Peyer's patch (tissue), 4 donors: ENCODE measurements around the gene PFKP. TPM values are rescaled to one million over a fixed set of nuclear protein-coding genes. Genes with fewer than 3 reads are reported as not detected.
A peak's percentile ranks its signal among the peaks of the same experiment; 100 is the strongest.
"Not testable (repeated sequence)": the region's sequence is repeated elsewhere in the genome, so short reads cannot be mapped to it uniquely, and the experiment has no call there.

Source experiments
- DNase-seq, 3 donors: peaks; one replicate each; pipeline ENCODE4 v3.0.0-alpha.2; 2017 to 2019
- H3K27ac ChIP-seq, 4 donors: fragments of 200-600 bp; sonication (generic); one replicate each; pipeline ENCODE4 v1.5.1; 2016 to 2019
- H3K27me3 ChIP-seq, 2 donors: fragments of 200-600 bp; sonication (generic); one replicate each; pipeline ENCODE4 v1.5.1; 2019
- H3K36me3 ChIP-seq, 3 donors: fragments of 200-600 bp; sonication (generic); one replicate each; pipeline ENCODE4 v1.5.1; 2016 to 2019
- H3K4me1 ChIP-seq, 4 donors: fragments of 200-600 bp; sonication (generic); one replicate each; pipeline ENCODE4 v1.5.1; 2016 to 2019
- H3K4me3 ChIP-seq, 4 donors: fragments of 200-600 bp; sonication (generic); 1 replicate in 3 of 4; 2 replicates in 1 of 4; pipeline ENCODE4 v1.5.1; 2016 to 2019; ENCODE audit warnings: mild to moderate bottlenecking in 1 of 4
- H3K9me3 ChIP-seq, 4 donors: fragments of 200-600 bp; sonication (generic); one replicate each; pipeline ENCODE4 v1.5.1; 2016 to 2019; ENCODE audit warnings: mild to moderate bottlenecking in 1 of 4
- POLR2A ChIP-seq, 2 donors: fragments of 450-650 bp; IDR thresholded peaks; one replicate each; pipeline ENCODE4 v1.5.1; 2017; ENCODE audit warnings: antibody characterized with exemption in 2 of 2, mild to moderate bottlenecking in 2 of 2, moderate library complexity in 2 of 2
- total RNA-seq, 4 donors: library from RNA; depleted of rRNA; stranded (reverse); fragments of >200 nt; gene quantifications; one replicate each; pipeline ENCODE4 v1.1.0, GENCODE V29; 2016
- TF ChIP-seq, protein P1 (sequence below), 6 experiments: fragments of 450-650 bp in 4 of 6; fragments of 200-600 bp in 2 of 6; sonication (generic) in 1 of 6; IDR thresholded peaks; one replicate each; pipeline ENCODE4 v1.5.1; 2017 to 2019; ENCODE audit warnings: antibody characterized with exemption in 6 of 6, mild to moderate bottlenecking in 3 of 6, moderate library complexity in 1 of 6

Gene PFKP
- total RNA-seq, 4 donors from 2014 or later, result 79.0 to 130 (median 87.9) TPM

GRCh38 chr10:3169673-3170072 lies 102.3 kb downstream of the PFKP start:
- no peak for TF ChIP-seq POLR2A (IDR thresholded peaks at IDR 0.05)
- TF ChIP-seq, protein P1, sequence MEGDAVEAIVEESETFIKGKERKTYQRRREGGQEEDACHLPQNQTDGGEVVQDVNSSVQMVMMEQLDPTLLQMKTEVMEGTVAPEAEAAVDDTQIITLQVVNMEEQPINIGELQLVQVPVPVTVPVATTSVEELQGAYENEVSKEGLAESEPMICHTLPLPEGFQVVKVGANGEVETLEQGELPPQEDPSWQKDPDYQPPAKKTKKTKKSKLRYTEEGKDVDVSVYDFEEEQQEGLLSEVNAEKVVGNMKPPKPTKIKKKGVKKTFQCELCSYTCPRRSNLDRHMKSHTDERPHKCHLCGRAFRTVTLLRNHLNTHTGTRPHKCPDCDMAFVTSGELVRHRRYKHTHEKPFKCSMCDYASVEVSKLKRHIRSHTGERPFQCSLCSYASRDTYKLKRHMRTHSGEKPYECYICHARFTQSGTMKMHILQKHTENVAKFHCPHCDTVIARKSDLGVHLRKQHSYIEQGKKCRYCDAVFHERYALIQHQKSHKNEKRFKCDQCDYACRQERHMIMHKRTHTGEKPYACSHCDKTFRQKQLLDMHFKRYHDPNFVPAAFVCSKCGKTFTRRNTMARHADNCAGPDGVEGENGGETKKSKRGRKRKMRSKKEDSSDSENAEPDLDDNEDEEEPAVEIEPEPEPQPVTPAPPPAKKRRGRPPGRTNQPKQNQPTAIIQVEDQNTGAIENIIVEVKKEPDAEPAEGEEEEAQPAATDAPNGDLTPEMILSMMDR (IDR thresholded peaks at IDR 0.05), result no peak

GRCh38 chr10:3171488-3171887 lies 104.1 kb downstream of the PFKP start:
- peak overlapping the region in 3 of 4 donors; percentile 68 to 81 (median 70) for H3K4me3 ChIP-seq
- not testable (repeated sequence) for H3K9me3 ChIP-seq, H3K27ac ChIP-seq, H3K4me1 ChIP-seq, DNase-seq, H3K27me3 ChIP-seq
- H3K36me3 ChIP-seq, result peaks cover 0 to 35% (median 0%) of the 10 kb centered on the region in 3 donors

More at GRCh38 chr10:3169673-3170072, 102.3 kb downstream of the PFKP start:
- no peak overlapping the region for H3K4me3 ChIP-seq
- no peaks in the 10 kb centered on the region for H3K9me3 ChIP-seq
- peaks cover 0 to 9% (median 3%) of the 10 kb centered on the region in 4 donors for H3K4me1 ChIP-seq
- DNase-seq, result no peak
- no peak overlapping the region for H3K27ac ChIP-seq
- no peaks in the 10 kb centered on the region for H3K27me3 ChIP-seq
- H3K36me3 ChIP-seq, result peaks cover 0 to 53% (median 0%) of the 10 kb centered on the region in 3 donors

DNA sequence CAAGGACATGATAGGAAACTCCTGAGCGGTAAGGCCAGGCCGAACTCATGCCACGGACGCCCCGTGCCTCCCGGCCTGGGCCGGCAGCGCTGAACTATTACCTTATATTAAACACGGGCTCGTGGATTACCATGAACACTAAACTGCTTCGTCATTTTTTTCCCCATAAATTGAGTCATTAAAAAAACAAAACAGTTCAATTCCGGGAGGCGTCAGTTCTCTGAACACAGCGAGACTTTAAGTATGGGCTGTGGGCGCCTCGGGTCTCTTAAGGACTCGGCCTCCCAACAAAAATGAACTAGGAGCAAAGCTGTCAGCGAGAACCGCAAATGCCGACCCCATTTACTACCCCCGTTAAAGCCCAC lies 104.7 kb downstream of the PFKP start:
- peaks cover 0 to 9% (median 3%) of the 10 kb centered on the region in 4 donors for H3K4me1 ChIP-seq
- peak overlapping the region; percentile 81 to 93 (median 87) for H3K27ac ChIP-seq
- TF ChIP-seq, protein P1 (IDR thresholded peaks at IDR 0.05), result no peak
- TF ChIP-seq POLR2A (IDR thresholded peaks at IDR 0.05), result no peak
- no peaks in the 10 kb centered on the region for H3K9me3 ChIP-seq
- H3K36me3 ChIP-seq, result peaks cover 0 to 29% (median 0%) of the 10 kb centered on the region in 3 donors
- no peaks in the 10 kb centered on the region for H3K27me3 ChIP-seq
- peak in 1 of 3 donors; percentile 17 for DNase-seq
- H3K4me3 ChIP-seq, result peak overlapping the region; percentile 68 to 92 (median 76)

GRCh38 chr10:3172446-3173170 lies 105.3 kb downstream of the PFKP start, which contains the start of gene PITRM1:
Gene PITRM1, minus strand, starts transcription at chr10:3172782. Its CDS starts 10 bp downstream, at chr10:3172772.
- Histone ChIP-seq H3K9me3 (no peaks in the 10 kb centered on the region), H3K36me3 (peaks cover 0 to 24% (median 0%) of the 10 kb centered on the region in 3 donors), H3K4me1 (peaks cover 0 to 9% (median 3%) of the 10 kb centered on the region in 4 donors), H3K27ac (peak within 1 kb of the TSS; percentile 81 to 93 (median 87)), H3K4me3 (peak within 1 kb of the TSS; percentile 68 to 92 (median 76)), H3K27me3 (no peaks in the 10 kb centered on the region)
- peak; percentile 99 to 100 (median 99) for DNase-seq
- TF ChIP-seq, protein P1 (IDR thresholded peaks at IDR 0.05), result no peak
- peak; percentile 97 to 99 for TF ChIP-seq POLR2A (IDR thresholded peaks at IDR 0.05)

GRCh38 chr10:3173171-3173878 lies 106.0 kb downstream of the PFKP start:
- H3K36me3 ChIP-seq, result peaks cover 0 to 17% (median 0%) of the 10 kb centered on the region in 3 donors
- peaks cover 0 to 9% (median 3%) of the 10 kb centered on the region in 4 donors for H3K4me1 ChIP-seq
- no peaks in the 10 kb centered on the region for H3K9me3 ChIP-seq
- TF ChIP-seq, protein P1 (IDR thresholded peaks at IDR 0.05), result no peak
- TF ChIP-seq POLR2A (IDR thresholded peaks at IDR 0.05), result no peak
- H3K4me3 ChIP-seq, result peak overlapping the region; percentile 68 to 92 (median 76)
- peak overlapping the region; percentile 48 to 93 (median 76) for H3K27ac ChIP-seq
- no peaks in the 10 kb centered on the region for H3K27me3 ChIP-seq
- DNase-seq, result peak; percentile 93 to 96 (median 94)

DNA sequence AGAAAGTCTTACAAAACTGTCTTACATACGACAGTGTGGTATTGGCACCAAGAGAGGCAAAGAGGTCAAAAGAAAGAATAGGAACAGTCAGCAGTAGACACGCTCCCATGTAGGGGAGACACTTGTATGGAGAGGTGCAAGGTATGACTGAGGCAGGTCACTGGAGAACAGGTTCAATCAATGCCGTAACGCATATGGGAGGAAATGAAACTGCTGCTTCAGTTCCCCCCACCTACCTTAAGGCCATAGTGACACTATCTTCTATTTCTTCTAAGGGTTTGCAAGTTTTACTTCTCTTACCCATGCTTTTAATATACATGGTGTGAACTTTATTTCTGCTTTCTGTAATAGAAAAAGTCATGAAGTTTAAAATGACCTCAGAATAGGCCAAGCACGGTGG lies 110.7 kb downstream of the PFKP start:
- no peak for DNase-seq
- TF ChIP-seq POLR2A (IDR thresholded peaks at IDR 0.05), result no peak
- TF ChIP-seq, protein P1 (IDR thresholded peaks at IDR 0.05), result no peak

More for the DNA sequence above, 110.7 kb downstream of the PFKP start:
- Histone ChIP-seq H3K4me1 (peaks cover 0 to 6% (median 0%) of the 10 kb centered on the region in 4 donors), H3K9me3 (no peaks in the 10 kb centered on the region), H3K36me3 (no peaks in the 10 kb centered on the region), H3K4me3 (no peak overlapping the region), H3K27ac (no peak overlapping the region), H3K27me3 (no peaks in the 10 kb centered on the region)
